Colon (tissue), 2 donors: ENCODE results near the gene ZNF730.
"Not testable (repeated sequence)": the region's sequence is repeated elsewhere in the genome, so short reads cannot be mapped to it uniquely, and the experiment has no call there.

Experiments
- FAIRE-seq: peaks from 2 replicates; lab custom pipeline; 2012; peaks lifted over from hg19 to GRCh38; lab: Jason Lieb, UNC
- donor health status: control.
- donor health status: control.

ZNF730 gene

GRCh38 chr19:23116802-23117571, at the start of gene ZNF730:
TSS of gene ZNF730 (plus strand) at chr19:23117025. CDS start at chr19:23117174, 149 bp downstream.
- FAIRE-seq = no peak

- no peak for FAIRE-seq
Measured at GRCh38 chr19:23070353-23071146, 46.3 kb upstream of the ZNF730 start.

- FAIRE-seq = no peak
Measured at GRCh38 chr19:23071147-23071511, 45.7 kb upstream of the ZNF730 start.

GRCh38 chr19:23075031-23075733, 41.6 kb upstream of the ZNF730 start:
- FAIRE-seq = no peak

DNA sequence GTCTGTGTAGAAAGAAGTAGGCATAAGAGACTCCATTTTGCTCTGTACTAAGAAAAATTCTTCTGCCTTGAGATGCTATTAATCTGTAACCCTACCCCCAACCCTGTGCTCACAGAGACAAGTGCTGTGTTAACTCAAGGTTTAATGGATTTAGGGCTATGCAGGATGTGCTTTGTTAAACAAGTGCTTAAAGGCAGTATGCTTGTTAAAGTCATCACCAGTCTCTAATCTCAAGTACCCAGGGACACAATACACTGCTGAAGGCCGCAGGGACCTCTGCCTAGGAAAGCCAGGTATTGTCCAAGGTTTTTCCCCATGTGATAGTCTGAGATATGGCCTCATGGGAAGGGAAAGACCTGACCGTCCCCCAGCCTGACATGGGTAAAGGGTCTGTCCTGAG, 39.0 kb upstream of the ZNF730 start:
- not testable (repeated sequence) for FAIRE-seq

GRCh38 chr19:23093832-23094231, 23.0 kb upstream of the ZNF730 start:
- FAIRE-seq = no peak

DNA sequence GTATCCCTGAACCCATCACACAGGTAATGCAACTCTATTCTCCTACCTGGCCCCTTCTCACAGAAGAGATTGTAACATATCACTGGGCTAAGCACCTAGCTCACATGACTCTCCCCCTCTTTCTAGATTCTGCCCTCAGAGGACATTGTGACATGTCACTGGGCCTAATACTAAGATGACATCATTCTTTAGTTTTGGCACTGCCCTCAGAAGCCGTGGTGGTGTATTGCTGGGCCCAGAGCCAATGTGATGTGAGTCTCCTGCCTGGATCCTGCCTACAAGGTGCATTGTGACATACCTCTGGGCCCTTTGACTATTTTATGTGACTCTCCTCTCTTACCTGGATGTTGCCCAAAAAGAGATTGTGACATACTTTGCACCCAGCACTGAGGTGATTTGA, 21.4 kb upstream of the ZNF730 start:
- FAIRE-seq = no peak

DNA sequence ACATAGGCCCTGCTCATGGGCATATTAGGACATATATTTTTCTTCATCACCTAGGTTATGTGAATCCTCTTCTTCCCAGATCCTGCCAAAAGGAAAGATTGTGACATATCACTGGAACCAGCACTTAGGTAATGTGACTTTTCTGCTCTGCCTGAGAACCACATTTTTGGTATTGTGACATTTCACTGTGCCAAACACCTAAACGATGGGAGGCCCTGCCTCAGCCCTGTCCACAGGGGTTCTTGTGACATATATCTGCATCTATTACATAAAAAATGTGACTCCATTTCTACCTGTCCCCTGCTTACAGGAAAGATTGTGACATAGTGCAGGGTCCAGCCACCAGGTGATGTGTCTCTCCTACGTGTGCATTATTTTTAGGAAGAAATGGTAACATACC, 18.5 kb upstream of the ZNF730 start:
- no peak for FAIRE-seq

DNA sequence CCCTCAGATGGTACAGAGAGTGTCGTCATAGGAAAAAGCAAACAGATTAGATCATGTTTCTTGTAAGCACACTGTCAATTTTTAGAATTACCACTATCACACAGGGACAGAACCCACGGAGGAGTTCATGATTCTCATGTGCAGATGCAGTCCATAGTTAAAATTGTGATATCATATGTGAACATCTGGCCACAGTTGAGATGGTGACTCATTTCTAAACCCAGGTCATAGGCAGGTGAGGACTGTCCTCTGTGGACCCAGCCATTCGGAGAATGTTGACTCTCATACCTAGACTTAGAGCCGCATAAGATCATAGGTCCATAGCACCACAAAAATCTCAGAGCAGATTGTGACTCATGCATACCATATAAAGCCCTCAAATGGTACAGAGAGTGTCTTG, 17.8 kb upstream of the ZNF730 start:
- no peak for FAIRE-seq

GRCh38 chr19:23099966-23100365, 16.9 kb upstream of the ZNF730 start:
- no peak for FAIRE-seq

- FAIRE-seq = no peak
Measured at GRCh38 chr19:23101241-23101640, 15.6 kb upstream of the ZNF730 start.

- no peak for FAIRE-seq
Measured at GRCh38 chr19:23118400-23118799, 1.6 kb downstream of the ZNF730 start.

DNA sequence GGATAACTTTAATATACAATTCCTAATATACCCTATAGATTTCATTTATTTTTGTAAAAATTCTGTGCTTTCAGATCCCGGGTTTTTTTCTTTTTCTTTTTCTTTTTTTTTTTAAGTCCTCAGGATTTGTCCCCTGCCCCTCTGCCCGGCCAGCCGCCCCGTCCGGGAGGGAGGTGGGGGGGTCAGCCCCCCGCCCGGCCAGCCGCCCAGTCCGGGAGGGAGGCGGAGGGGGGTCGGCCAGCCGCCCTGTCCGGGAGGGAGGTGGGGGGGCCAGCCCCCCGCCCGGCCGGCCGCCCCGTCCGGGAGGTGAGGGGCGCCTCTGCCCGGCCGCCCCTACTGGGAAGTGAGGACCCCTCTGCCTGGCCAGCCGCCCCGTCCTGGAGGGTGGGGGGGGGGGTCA, 17.4 kb downstream of the ZNF730 start:
- FAIRE-seq = not testable (repeated sequence)

DNA sequence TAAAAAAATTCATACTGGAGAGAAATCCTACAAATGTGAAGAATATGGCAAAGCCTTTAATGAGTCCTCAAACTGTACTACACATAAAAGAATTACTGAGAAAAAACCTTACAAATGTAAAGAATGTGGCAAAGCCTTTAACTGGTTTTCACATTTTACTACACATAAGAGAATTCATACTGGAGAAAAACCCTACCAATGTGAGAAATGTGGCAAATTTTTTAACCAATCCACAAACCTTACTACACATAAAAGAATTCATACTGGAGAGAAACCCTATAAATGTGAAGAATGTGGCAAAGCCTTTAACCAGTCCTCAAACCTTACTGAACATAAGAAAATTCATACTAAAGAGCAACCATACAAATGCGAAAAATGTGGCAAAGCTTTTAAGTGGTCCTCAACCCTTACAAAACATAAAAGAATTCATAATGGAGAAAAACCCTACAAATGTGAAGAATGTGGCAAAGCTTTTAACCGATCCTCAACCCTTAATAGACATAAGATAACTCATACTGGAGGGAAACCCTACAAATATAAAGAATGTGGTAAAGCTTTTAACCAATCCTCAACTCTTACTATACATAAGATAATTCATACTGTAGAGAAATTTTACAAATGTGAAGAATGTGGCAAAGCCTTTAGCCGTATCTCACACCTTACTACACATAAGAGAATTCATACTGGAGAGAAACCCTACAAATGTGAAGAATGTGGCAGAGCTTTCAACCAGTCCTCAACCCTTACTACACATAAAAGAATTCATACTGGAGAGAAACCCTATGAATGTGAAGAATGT, 29.0 kb downstream of the ZNF730 start:
- no peak for FAIRE-seq

GRCh38 chr19:23160766-23161165, 43.9 kb downstream of the ZNF730 start:
- no peak for FAIRE-seq

- not testable (repeated sequence) for FAIRE-seq
Measured at GRCh38 chr19:23168286-23168685, 51.5 kb downstream of the ZNF730 start.

DNA sequence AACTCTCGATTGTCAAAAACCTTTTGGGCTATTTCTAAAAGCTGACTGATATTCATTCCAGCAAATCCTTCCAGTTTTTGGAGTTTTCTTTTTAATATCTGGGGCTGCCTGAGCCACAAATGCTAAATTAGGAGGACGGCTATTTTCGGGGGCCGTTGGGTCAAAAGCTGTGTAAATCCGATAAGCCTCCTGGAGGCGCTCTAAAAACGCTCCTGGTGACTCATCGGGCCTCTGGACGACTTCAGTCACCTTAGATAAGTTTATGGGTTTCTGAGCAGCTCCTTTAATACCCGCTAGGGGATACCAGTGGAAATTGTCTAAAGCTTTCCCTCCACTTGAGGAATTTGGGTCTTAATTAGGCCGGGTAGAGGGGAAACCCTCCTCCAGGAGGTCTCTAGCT, 66.4 kb downstream of the ZNF730 start:
- FAIRE-seq = no peak

DNA sequence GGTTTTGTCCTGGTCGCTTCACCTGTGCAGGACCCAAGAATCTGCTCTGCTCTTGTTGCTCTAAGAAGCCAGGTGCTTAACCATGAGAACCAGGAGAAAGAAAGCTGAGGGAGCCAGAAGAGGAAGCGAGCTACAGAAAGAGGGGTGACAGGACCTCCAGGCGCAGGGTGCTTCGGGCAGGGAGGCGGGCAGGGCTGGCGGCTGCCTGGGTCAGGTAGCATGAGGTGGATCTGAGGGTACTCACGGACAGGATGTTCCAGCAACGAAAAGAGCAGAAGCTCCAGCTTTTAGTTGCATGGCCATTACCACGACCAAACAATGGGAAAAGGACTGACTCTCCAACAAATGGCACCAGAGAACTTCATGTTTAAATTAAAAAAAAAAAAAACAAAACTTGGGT, 73.5 kb downstream of the ZNF730 start:
- FAIRE-seq = no peak
